IMR-90 (cell line): ENCODE results near the gene ADAMTS5. TPM values are rescaled to one million over a fixed set of nuclear protein-coding genes. Genes with fewer than 3 reads are reported as not detected.
A peak's percentile ranks its signal among the peaks of the same experiment; 100 is the strongest.

Experiments used
- ATAC-seq: fragments of 200-7000 bp; cut with Tn5 transposase; 2 replicates; pipeline ENCODE4 v1.9.1; 2020; ENCODE audit warnings: low read depth, mild to moderate bottlenecking, moderate library complexity
- BruUV-seq: library from RNA; stranded (reverse); fragments of 400-500 nt; replicated peaks from 2 replicates; lab custom pipeline; 2021; lab: Mats Ljungman, UMichigan
- CTCF ChIA-PET: fragments of 300-600 bp; formaldehyde crosslinking; extraction: SDS; loops from one replicate; lab custom pipeline; 2021; ENCODE audit warnings: antibody characterized with exemption; lab: Yijun Ruan, JAX
- POLR2A ChIA-PET: fragments of 300-600 bp; sonication (Branson Sonifier 250); formaldehyde crosslinking; loops from one replicate; lab custom pipeline; 2022; ENCODE audit warnings: antibody characterized with exemption; ENCODE audit not compliant: unreplicated experiment; lab: Charles Lee
- DNase-seq: peaks from one replicate; pipeline ENCODE4 v3.0.0; 2013
- H2AFZ ChIP-seq: replicated peaks from 2 replicates; pipeline ENCODE3; 2013; ENCODE audit warnings: low read length, mild to moderate bottlenecking; ENCODE audit not compliant: poor library complexity
- H2AK5ac ChIP-seq: 2 replicates; pipeline ENCODE4 v1.6.1; 2013; ENCODE audit warnings: low read depth, low read length, inconsistent platforms
- H2AK9ac ChIP-seq: replicated peaks from 2 replicates; pipeline ENCODE3; 2013; ENCODE audit warnings: mild to moderate bottlenecking, low read depth, low read length, moderate library complexity; ENCODE audit not compliant: poor library complexity
- H2BK120ac ChIP-seq: 2 replicates; pipeline ENCODE4 v1.6.1; 2013; ENCODE audit warnings: low read depth, low read length, inconsistent platforms
- H2BK15ac ChIP-seq: 3 replicates; pipeline ENCODE4 v1.6.1; 2013; ENCODE audit warnings: low read depth, low read length, inconsistent platforms
- H2BK20ac ChIP-seq: 2 replicates; pipeline ENCODE4 v1.6.1; 2013; ENCODE audit warnings: low read depth, mild to moderate bottlenecking, inconsistent platforms, low read length, moderate library complexity
- H2BK5ac ChIP-seq: 2 replicates; pipeline ENCODE4 v1.6.1; 2013; ENCODE audit warnings: mild to moderate bottlenecking, low read depth, low read length, inconsistent platforms; ENCODE audit not compliant: poor library complexity, severe bottlenecking
- H3K14ac ChIP-seq: replicated peaks from 2 replicates; pipeline ENCODE4 v1.6.1; 2013; ENCODE audit warnings: low read depth, low read length, inconsistent platforms
- H3K18ac ChIP-seq: 2 replicates; pipeline ENCODE4 v1.6.1; 2013; ENCODE audit warnings: low read depth, low read length, control low read depth
- H3K23ac ChIP-seq: 2 replicates; pipeline ENCODE4 v1.6.1; 2013; ENCODE audit warnings: low read depth, low read length, inconsistent platforms
- H3K27ac ChIP-seq: 2 replicates; pipeline ENCODE4 v1.5.1; 2013; ENCODE audit warnings: mild to moderate bottlenecking, control low read depth, low read length; ENCODE audit not compliant: insufficient read depth
- H3K27me3 ChIP-seq: 2 replicates; pipeline ENCODE4 v1.6.1; 2013; ENCODE audit warnings: low read length; ENCODE audit not compliant: control insufficient read depth, insufficient read depth
- H3K36me3 ChIP-seq: 2 replicates; pipeline ENCODE4 v1.6.1; 2013; ENCODE audit warnings: low read length, mixed read lengths; ENCODE audit not compliant: control insufficient read depth, insufficient read depth
- H3K4ac ChIP-seq: 2 replicates; pipeline ENCODE4 v1.6.1; 2013; ENCODE audit warnings: low read depth, low read length, inconsistent platforms
- H3K4me1 ChIP-seq: 2 replicates; pipeline ENCODE4 v1.6.1; 2013; ENCODE audit warnings: low read length, mixed read lengths; ENCODE audit not compliant: control insufficient read depth, insufficient read depth
- H3K4me2 ChIP-seq: 2 replicates; pipeline ENCODE4 v1.6.1; 2013; ENCODE audit warnings: low read depth, mild to moderate bottlenecking, control low read depth, low read length, moderate library complexity
- H3K4me3 ChIP-seq: 2 replicates; pipeline ENCODE4 v1.5.1; 2013; ENCODE audit warnings: low read depth, mild to moderate bottlenecking, control low read depth, low read length, moderate library complexity; ENCODE audit not compliant: insufficient read depth
- H3K56ac ChIP-seq: 2 replicates; pipeline ENCODE4 v1.6.1; 2013; ENCODE audit warnings: low read length, inconsistent platforms; ENCODE audit not compliant: insufficient read depth; ENCODE audit errors: extremely low read depth
- H3K79me1 ChIP-seq, 2 experiments: 2 replicates each; pipeline ENCODE4 v1.6.1; 2013; ENCODE audit warnings: low read length in 2 of 2, inconsistent platforms in 1 of 2, low read depth in 1 of 2
- H3K9ac ChIP-seq: 2 replicates; pipeline ENCODE4 v1.6.1; 2013; ENCODE audit warnings: low read depth, low read length, control low read depth
- H3K9me1 ChIP-seq: 2 replicates; pipeline ENCODE4 v1.6.1; 2013; ENCODE audit warnings: low read length, inconsistent platforms; ENCODE audit not compliant: insufficient read depth
- H3K9me3 ChIP-seq: 2 replicates; pipeline ENCODE4 v1.6.1; 2013; ENCODE audit warnings: low read length; ENCODE audit not compliant: control insufficient read depth, insufficient read depth
- H4K20me1 ChIP-seq: 2 replicates; pipeline ENCODE4 v1.6.1; 2013; ENCODE audit warnings: low read length, inconsistent platforms; ENCODE audit not compliant: insufficient read depth
- H4K5ac ChIP-seq: 2 replicates; pipeline ENCODE4 v1.6.1; 2013; ENCODE audit warnings: mild to moderate bottlenecking, low read depth, low read length, control low read depth
- H4K8ac ChIP-seq, 2 experiments: 2 replicates each; pipeline ENCODE4 v1.6.1; 2013; ENCODE audit warnings: low read depth in 2 of 2, low read length in 2 of 2, control low read depth in 1 of 2, inconsistent platforms in 1 of 2
- H4K91ac ChIP-seq: 2 replicates; pipeline ENCODE4 v1.6.1; 2013; ENCODE audit warnings: low read depth, low read length, inconsistent platforms; ENCODE audit not compliant: insufficient read depth
- CHD1 ChIP-seq: IDR thresholded peaks from 2 replicates; pipeline ENCODE4 v1.6.1; 2012; ENCODE audit warnings: low read depth, low read length, improper control_type of control experiment
- FOS ChIP-seq: fragments of 150-350 bp; IDR thresholded peaks from 2 replicates; pipeline ENCODE4 v1.6.1; 2016; ENCODE audit warnings: low read depth, low read length
- MAFK ChIP-seq: IDR thresholded peaks from 2 replicates; pipeline ENCODE4 v1.6.1; 2012; ENCODE audit warnings: low read depth, low read length, improper control_type of control experiment
- RCOR1 ChIP-seq: IDR thresholded peaks from 2 replicates; pipeline ENCODE4 v1.6.1; 2012; ENCODE audit warnings: mild to moderate bottlenecking, low read length, improper control_type of control experiment; ENCODE audit not compliant: insufficient replicate concordance
- WGBS, 2 experiments: methylation state at CpG; one replicate each; pipeline versions ENCODE4 v1.1.5 to v1.1.7; 2013; ENCODE audit warnings: missing lambda C conversion rate in 2 of 2; ENCODE audit not compliant: insufficient read length in 1 of 2; ENCODE audit errors: extremely low coverage in 2 of 2; 5-methylcytosine and 5-hydroxymethylcytosine counted together
- dilution Hi-C: fragments of 300-500 bp; cut with HindIII; formaldehyde crosslinking; loops from one replicate; pipeline ENCODE4 v1.14.3; 2018; ENCODE audit warnings: low sequenced_read_pairs; ENCODE audit not compliant: unreplicated experiment
- in situ Hi-C: fragments of 300-500 bp; cut with MboI; formaldehyde crosslinking; loops from 3 replicates; pipeline ENCODE4 v1.14.3; 2019; ENCODE audit warnings: low sequenced_read_pairs, inconsistent platforms, mixed read lengths
- intact Hi-C: fragments of 100-400 bp; cut with micrococcal nuclease; formaldehyde crosslinking; loops from 2 replicates; pipeline ENCODE4 v1.10.0; 2022
- polyA plus RNA-seq, 3 experiments: library from polyadenylated mRNA; depleted of rRNA; stranded (reverse); fragments of >200 nt; gene quantifications; 2 replicates each; pipeline ENCODE4 v1.2.3, GENCODE V29; 2012; ENCODE audit warnings: low replicate concordance in 1 of 3
- total RNA-seq: library from RNA; depleted of rRNA; stranded (reverse); fragments of >200 nt; gene quantifications from 2 replicates; pipeline ENCODE4 v1.2.3, GENCODE V29; 2012
- TF ChIP-seq, protein P1 (sequence below): conservative IDR thresholded peaks from 2 replicates; pipeline ENCODE4 v1.5.1; 2012; ENCODE audit warnings: mild to moderate bottlenecking, low read depth, low read length, improper control_type of control experiment

ADAMTS5 gene
- total and polyA plus RNA-seq, 2 of the 4 experiments (the other 2 are of a cell fraction), result 0.54 to 0.58 TPM

DNA sequence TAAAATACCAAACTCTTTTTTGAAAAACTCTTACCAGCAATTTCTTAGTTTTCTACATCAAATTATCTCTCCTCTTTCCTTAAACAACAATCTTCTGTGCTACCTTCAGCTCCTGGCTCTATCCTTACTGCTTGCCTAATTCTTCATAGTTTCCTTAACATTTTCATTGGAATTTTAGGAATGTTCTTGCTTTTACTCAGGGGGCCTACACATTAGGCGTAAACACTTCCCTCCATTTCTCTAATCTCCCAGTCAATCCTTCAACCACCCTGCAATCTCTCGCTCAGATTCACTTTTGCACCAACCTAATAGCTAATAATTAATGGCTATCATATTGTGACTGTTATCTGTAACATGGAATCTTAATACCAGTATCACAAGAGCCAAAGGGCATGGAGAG lies 50.1 kb downstream of the ADAMTS5 start:
- peak overlapping the region; percentile 56; the same call in 1 of the 2 replicates for H3K14ac ChIP-seq
- H2BK15ac ChIP-seq, result peak overlapping the region; percentile 83
- H2BK5ac ChIP-seq, result peak overlapping the region; percentile 70
- intact Hi-C loops (no loop called here), in situ Hi-C loops (no loop called here), dilution Hi-C loops (no loop called here)
- peak overlapping the region; percentile 89 for H3K18ac ChIP-seq
- no peak overlapping the region for H2AK9ac ChIP-seq
- TF ChIP-seq, protein P1, sequence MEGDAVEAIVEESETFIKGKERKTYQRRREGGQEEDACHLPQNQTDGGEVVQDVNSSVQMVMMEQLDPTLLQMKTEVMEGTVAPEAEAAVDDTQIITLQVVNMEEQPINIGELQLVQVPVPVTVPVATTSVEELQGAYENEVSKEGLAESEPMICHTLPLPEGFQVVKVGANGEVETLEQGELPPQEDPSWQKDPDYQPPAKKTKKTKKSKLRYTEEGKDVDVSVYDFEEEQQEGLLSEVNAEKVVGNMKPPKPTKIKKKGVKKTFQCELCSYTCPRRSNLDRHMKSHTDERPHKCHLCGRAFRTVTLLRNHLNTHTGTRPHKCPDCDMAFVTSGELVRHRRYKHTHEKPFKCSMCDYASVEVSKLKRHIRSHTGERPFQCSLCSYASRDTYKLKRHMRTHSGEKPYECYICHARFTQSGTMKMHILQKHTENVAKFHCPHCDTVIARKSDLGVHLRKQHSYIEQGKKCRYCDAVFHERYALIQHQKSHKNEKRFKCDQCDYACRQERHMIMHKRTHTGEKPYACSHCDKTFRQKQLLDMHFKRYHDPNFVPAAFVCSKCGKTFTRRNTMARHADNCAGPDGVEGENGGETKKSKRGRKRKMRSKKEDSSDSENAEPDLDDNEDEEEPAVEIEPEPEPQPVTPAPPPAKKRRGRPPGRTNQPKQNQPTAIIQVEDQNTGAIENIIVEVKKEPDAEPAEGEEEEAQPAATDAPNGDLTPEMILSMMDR, result no peak
- TF ChIP-seq RCOR1 (no peak), MAFK (no peak), CHD1 (no peak), FOS (no peak)
- H2AFZ ChIP-seq, result no peak overlapping the region
- H4K91ac ChIP-seq, result peak overlapping the region; percentile 55
- no peaks in the 10 kb centered on the region for H4K20me1 ChIP-seq
- BruUV-seq, result no TSS peak
- H2AK5ac ChIP-seq, result peak overlapping the region; percentile 25
- ChIA-PET CTCF (interaction anchor here (1.0 kb wide), 1 partner anchor 13 kb away, joined by 3 read pairs; no protein-coding TSS in a partner anchor), POLR2A (no interaction called here)
- H3K9me3 ChIP-seq, result peaks cover 1% of the 10 kb centered on the region; the same call in 1 of the 2 replicates
- no peak overlapping the region for H3K4me3 ChIP-seq
- DNase-seq (no peak), ATAC-seq (no peak)
- peak overlapping the region; percentile 40 to 57; a peak in 2 of 4 replicates for H4K8ac ChIP-seq
- no peaks in the 10 kb centered on the region for H3K27me3 ChIP-seq
- H3K9ac ChIP-seq, result no peak overlapping the region
- H3K79me1 ChIP-seq, result no peaks in the 10 kb centered on the region
- peak overlapping the region; percentile 38; the same call in 1 of the 2 replicates for H3K56ac ChIP-seq
- peak overlapping the region; percentile 80 for H2BK20ac ChIP-seq
- no CpG with 5 or more reads among the region's 2 CpGs for WGBS, 2 experiments
- H4K5ac ChIP-seq, result peak overlapping the region; percentile 78; the same call in 1 of the 2 replicates
- peak overlapping the region; percentile 24; the same call in 1 of the 2 replicates for H3K4ac ChIP-seq
- H3K36me3 ChIP-seq, result peaks cover 2% of the 10 kb centered on the region; the same call in 1 of the 2 replicates
- peak overlapping the region; percentile 77 for H2BK120ac ChIP-seq
- H3K4me2 ChIP-seq, result no peak overlapping the region
- H3K23ac ChIP-seq, result no peak overlapping the region
- H3K27ac ChIP-seq, result no peak overlapping the region
- no peaks in the 10 kb centered on the region for H3K9me1 ChIP-seq
- H3K4me1 ChIP-seq, result peaks cover 11% of the 10 kb centered on the region
